Subcutaneous abdominal adipose tissue (tissue), 5 donors: Measurements from ENCODE around the gene MSH3.
"Not testable (repeated sequence)": the region's sequence is repeated elsewhere in the genome, so short reads cannot be mapped to it uniquely, and the experiment has no call there.

Experiments used
- H3K27ac ChIP-seq: one replicate; pipeline ENCODE4 v1.7.0; 2013; ENCODE audit warnings: low read depth, mild to moderate bottlenecking, inconsistent platforms, low read length, moderate library complexity
- H3K27me3 ChIP-seq, 5 donors: one replicate each; pipeline ENCODE4 v1.7.0; 2013; ENCODE audit warnings: low read length in 5 of 5, inconsistent platforms in 1 of 5; ENCODE audit not compliant: control insufficient read depth in 5 of 5, insufficient read depth in 4 of 5
- H3K36me3 ChIP-seq, 5 donors: one replicate each; pipeline ENCODE4 v1.7.0; 2013; ENCODE audit warnings: low read length in 5 of 5; ENCODE audit not compliant: control insufficient read depth in 5 of 5, insufficient read depth in 5 of 5
- H3K4me1 ChIP-seq, 5 donors: one replicate each; pipeline ENCODE4 v1.7.0; 2013; ENCODE audit warnings: low read length in 5 of 5, mild to moderate bottlenecking in 3 of 5, moderate library complexity in 1 of 5; ENCODE audit not compliant: control insufficient read depth in 5 of 5, insufficient read depth in 5 of 5
- H3K4me3 ChIP-seq, 5 donors: one replicate each; pipeline ENCODE4 v1.7.0; 2013; ENCODE audit warnings: low read length in 5 of 5, low read depth in 1 of 5
- H3K9ac ChIP-seq, 5 donors: one replicate each; pipeline ENCODE4 v1.7.0; 2013; ENCODE audit warnings: low read length in 5 of 5, mild to moderate bottlenecking in 4 of 5, moderate library complexity in 3 of 5
- H3K9me3 ChIP-seq, 5 donors: one replicate each; pipeline ENCODE4 v1.7.0; 2013; ENCODE audit warnings: low read length in 5 of 5; ENCODE audit not compliant: control insufficient read depth in 5 of 5
- donor health status: healthy.
- donor health status: healthy.
- donor health status: healthy.
- donor health status: healthy.
- donor health status: healthy.

The MSH3 gene

GRCh38 chr5:80810425-80810824, 156.0 kb downstream of the MSH3 start:
- no peak overlapping the region for H3K9ac ChIP-seq
- no peaks in the 10 kb centered on the region for H3K27me3 ChIP-seq
- H3K27ac ChIP-seq: no peak overlapping the region
- peaks cover 6 to 22% (median 17%) of the 10 kb centered on the region in 5 donors for H3K36me3 ChIP-seq
- H3K9me3 ChIP-seq: peaks cover 0 to 2% (median 0%) of the 10 kb centered on the region in 5 donors
- no peak overlapping the region for H3K4me3 ChIP-seq
- peaks cover 0 to 3% (median 0%) of the 10 kb centered on the region in 5 donors for H3K4me1 ChIP-seq

GRCh38 chr5:80816590-80816989, 162.1 kb downstream of the MSH3 start:
- H3K27ac ChIP-seq: no peak overlapping the region
- peaks cover 9 to 24% (median 19%) of the 10 kb centered on the region in 5 donors for H3K36me3 ChIP-seq

GRCh38 chr5:80820685-80821084, 166.2 kb downstream of the MSH3 start:
- Histone ChIP-seq H3K9ac (no peak overlapping the region), H3K9me3 (no peaks in the 10 kb centered on the region), H3K36me3 (peaks cover 3 to 23% (median 11%) of the 10 kb centered on the region in 5 donors), H3K4me3 (no peak overlapping the region), H3K4me1 (peaks cover 0 to 5% (median 4%) of the 10 kb centered on the region in 5 donors), H3K27me3 (no peaks in the 10 kb centered on the region), H3K27ac (no peak overlapping the region)

More at GRCh38 chr5:80816590-80816989, 162.1 kb downstream of the MSH3 start:
- H3K9ac ChIP-seq: no peak overlapping the region
- H3K27me3 ChIP-seq: no peaks in the 10 kb centered on the region
- H3K4me1 ChIP-seq: no peaks in the 10 kb centered on the region
- no peak overlapping the region for H3K4me3 ChIP-seq
- no peaks in the 10 kb centered on the region for H3K9me3 ChIP-seq

- Histone ChIP-seq H3K4me1 (peaks cover 0 to 9% (median 8%) of the 10 kb centered on the region in 5 donors), H3K9me3 (no peaks in the 10 kb centered on the region), H3K27ac (no peak overlapping the region), H3K36me3 (peaks cover 3 to 16% (median 6%) of the 10 kb centered on the region in 5 donors), H3K4me3 (no peak overlapping the region), H3K27me3 (no peaks in the 10 kb centered on the region), H3K9ac (no peak overlapping the region)
These were observed 168.2 kb downstream of the MSH3 start for GRCh38 chr5:80822640-80823039.

- not testable (repeated sequence) for H3K27ac ChIP-seq, H3K27me3 ChIP-seq, H3K4me1 ChIP-seq, H3K9me3 ChIP-seq, H3K9ac ChIP-seq, H3K4me3 ChIP-seq
- H3K36me3 ChIP-seq: peaks cover 3 to 20% (median 11%) of the 10 kb centered on the region in 5 donors
These were observed 169.7 kb downstream of the MSH3 start for GRCh38 chr5:80824159-80824558.

- Histone ChIP-seq H3K27ac (no peak overlapping the region), H3K9me3 (peaks cover 6 to 14% (median 10%) of the 10 kb centered on the region in 5 donors), H3K36me3 (peaks cover 0 to 20% (median 7%) of the 10 kb centered on the region in 5 donors), H3K4me3 (no peak overlapping the region), H3K9ac (no peak overlapping the region), H3K4me1 (peaks cover 0 to 9% (median 8%) of the 10 kb centered on the region in 5 donors), H3K27me3 (no peaks in the 10 kb centered on the region)
These were observed 171.5 kb downstream of the MSH3 start for GRCh38 chr5:80825786-80826460.

- H3K9ac ChIP-seq: no peak overlapping the region
- peaks cover 0 to under 1% (median 0%) of the 10 kb centered on the region in 5 donors for H3K9me3 ChIP-seq
- no peaks in the 10 kb centered on the region for H3K27me3 ChIP-seq
- no peak overlapping the region for H3K4me3 ChIP-seq
- no peak overlapping the region for H3K27ac ChIP-seq
- peaks cover 0 to 7% (median 3%) of the 10 kb centered on the region in 5 donors for H3K4me1 ChIP-seq
- peaks cover 0 to 6% (median 0%) of the 10 kb centered on the region in 5 donors for H3K36me3 ChIP-seq
These were observed 180.3 kb downstream of the MSH3 start for GRCh38 chr5:80834710-80835109.

- no peak overlapping the region for H3K4me3 ChIP-seq
- peaks cover 0 to 7% (median 3%) of the 10 kb centered on the region in 5 donors for H3K4me1 ChIP-seq
- peaks cover 0 to 5% (median 0%) of the 10 kb centered on the region in 5 donors for H3K36me3 ChIP-seq
- H3K9ac ChIP-seq: no peak overlapping the region
- no peaks in the 10 kb centered on the region for H3K27me3 ChIP-seq
- H3K27ac ChIP-seq: no peak overlapping the region
- no peaks in the 10 kb centered on the region for H3K9me3 ChIP-seq
These were observed 180.7 kb downstream of the MSH3 start for GRCh38 chr5:80835128-80835527.

GRCh38 chr5:80837679-80838078, 183.2 kb downstream of the MSH3 start:
- Histone ChIP-seq H3K4me3 (no peak overlapping the region), H3K27me3 (no peaks in the 10 kb centered on the region), H3K36me3 (no peaks in the 10 kb centered on the region), H3K9me3 (no peaks in the 10 kb centered on the region), H3K4me1 (peaks cover 0 to 7% (median 3%) of the 10 kb centered on the region in 5 donors), H3K9ac (no peak overlapping the region), H3K27ac (no peak overlapping the region)

GRCh38 chr5:80841026-80841797, 186.8 kb downstream of the MSH3 start:
- not testable (repeated sequence) for H3K27ac ChIP-seq, H3K36me3 ChIP-seq, H3K9me3 ChIP-seq, H3K9ac ChIP-seq, H3K4me3 ChIP-seq, H3K27me3 ChIP-seq, H3K4me1 ChIP-seq
